HUES48 (cell line): Measurements from ENCODE around the gene SLITRK1.

Source experiments
- H3K27ac ChIP-seq: one replicate; pipeline ENCODE4 v1.7.0; 2013; ENCODE audit warnings: low read depth, low read length, inconsistent platforms
- H3K27me3 ChIP-seq: 2 replicates; pipeline ENCODE4 v1.6.1; 2013; ENCODE audit warnings: mild to moderate bottlenecking, low read length; ENCODE audit not compliant: control insufficient read depth, insufficient read depth
- H3K36me3 ChIP-seq: 2 replicates; pipeline ENCODE4 v1.6.1; 2013; ENCODE audit warnings: low read length; ENCODE audit not compliant: control insufficient read depth, insufficient read depth
- H3K4me1 ChIP-seq: 2 replicates; pipeline ENCODE4 v1.6.1; 2013; ENCODE audit warnings: mild to moderate bottlenecking, low read length; ENCODE audit not compliant: control insufficient read depth, insufficient read depth
- H3K4me3 ChIP-seq: 2 replicates; pipeline ENCODE4 v1.5.1; 2013; ENCODE audit warnings: mild to moderate bottlenecking, low read depth, low read length
- H3K9ac ChIP-seq: 2 replicates; pipeline ENCODE4 v1.6.1; 2013; ENCODE audit warnings: mild to moderate bottlenecking, low read depth, low read length, moderate library complexity
- H3K9me3 ChIP-seq: 2 replicates; pipeline ENCODE4 v1.6.1; 2013; ENCODE audit warnings: low read length; ENCODE audit not compliant: control insufficient read depth, insufficient read depth

SLITRK1 gene

GRCh38 chr13:83865161-83866137, 16.8 kb downstream of the SLITRK1 start:
- Histone ChIP-seq H3K27ac (no peak overlapping the region), H3K27me3 (no peaks in the 10 kb centered on the region), H3K9me3 (no peaks in the 10 kb centered on the region), H3K36me3 (no peaks in the 10 kb centered on the region), H3K4me1 (peaks cover 10% of the 10 kb centered on the region; the same call in 1 of the 2 replicates), H3K4me3 (no peak overlapping the region), H3K9ac (no peak overlapping the region)

DNA sequence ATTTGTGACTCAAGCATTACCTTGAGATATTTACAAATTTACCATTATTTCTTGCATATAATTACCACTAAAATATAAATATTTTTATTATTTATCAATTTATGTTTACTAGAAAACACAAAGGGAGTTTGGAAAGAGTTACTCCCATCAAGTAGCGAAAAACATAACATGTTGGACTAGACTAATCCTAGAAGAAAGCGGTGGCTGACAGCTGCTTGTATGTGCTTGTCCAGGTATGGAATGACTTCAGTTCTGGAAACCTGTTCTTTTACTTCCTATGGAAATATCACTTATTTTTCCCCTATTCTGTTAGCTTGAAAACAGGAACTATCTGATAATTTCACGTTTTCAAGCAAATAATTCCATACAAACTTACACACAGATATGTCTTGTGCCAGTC, 28.5 kb downstream of the SLITRK1 start:
- H3K27me3 ChIP-seq: no peaks in the 10 kb centered on the region
- H3K4me1 ChIP-seq: no peaks in the 10 kb centered on the region
- H3K4me3 ChIP-seq: no peak overlapping the region
- no peak overlapping the region for H3K27ac ChIP-seq
- H3K9me3 ChIP-seq: no peaks in the 10 kb centered on the region
- no peaks in the 10 kb centered on the region for H3K36me3 ChIP-seq
- H3K9ac ChIP-seq: no peak overlapping the region

DNA sequence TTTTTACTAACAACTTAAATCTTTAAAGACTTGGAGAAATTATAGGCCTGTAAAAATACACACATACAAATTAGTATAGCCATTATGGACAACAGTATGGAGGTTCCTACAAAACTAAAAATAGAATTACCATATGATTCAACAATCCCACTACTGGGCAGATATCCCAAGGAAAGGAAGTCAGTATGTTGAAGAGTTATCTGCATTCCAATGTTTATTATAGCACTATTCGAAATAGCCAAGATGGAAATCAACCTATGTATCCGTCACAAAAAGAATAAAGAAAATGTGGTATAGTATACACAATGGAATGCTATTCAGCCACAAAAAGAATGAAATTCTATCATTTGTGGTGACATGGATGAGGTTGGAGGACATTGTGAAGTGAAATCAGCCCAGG, 37.2 kb downstream of the SLITRK1 start:
- H3K9me3 ChIP-seq: no peaks in the 10 kb centered on the region
- no peak overlapping the region for H3K9ac ChIP-seq
- H3K27me3 ChIP-seq: no peaks in the 10 kb centered on the region
- H3K36me3 ChIP-seq: no peaks in the 10 kb centered on the region
- H3K4me1 ChIP-seq: no peaks in the 10 kb centered on the region
- H3K27ac ChIP-seq: no peak overlapping the region
- H3K4me3 ChIP-seq: no peak overlapping the region

GRCh38 chr13:83839146-83839545, 43.1 kb downstream of the SLITRK1 start:
- H3K4me1 ChIP-seq: peaks cover 14% of the 10 kb centered on the region
- H3K4me3 ChIP-seq: 0 out of 2 replicates have a peak overlapping the region, but pooled peaks have one; percentile 7
- no peak overlapping the region for H3K27ac ChIP-seq

DNA sequence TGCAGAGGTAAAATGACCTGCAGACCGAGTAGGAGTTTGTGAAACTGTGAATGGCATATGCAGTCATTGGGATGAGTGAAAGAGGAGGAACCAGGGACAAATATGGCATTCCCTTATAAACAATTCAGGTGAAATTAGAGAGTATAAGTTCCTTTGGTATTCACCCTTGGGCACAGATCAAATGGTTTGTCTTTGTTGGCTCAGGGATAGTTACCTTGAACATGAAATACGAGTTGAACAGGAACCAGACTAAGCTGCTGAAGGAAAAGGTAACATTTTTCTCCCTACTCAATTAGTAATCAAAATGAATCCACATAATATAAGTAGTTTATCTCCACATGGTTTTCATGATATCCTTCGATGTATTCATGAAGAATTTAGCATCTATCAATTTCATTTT, 50.5 kb downstream of the SLITRK1 start:
- H3K27ac ChIP-seq: no peak overlapping the region
- no peaks in the 10 kb centered on the region for H3K4me1 ChIP-seq
- H3K36me3 ChIP-seq: no peaks in the 10 kb centered on the region
- H3K4me3 ChIP-seq: no peak overlapping the region
- H3K9me3 ChIP-seq: no peaks in the 10 kb centered on the region
- H3K9ac ChIP-seq: no peak overlapping the region
- H3K27me3 ChIP-seq: no peaks in the 10 kb centered on the region

More at GRCh38 chr13:83839146-83839545, 43.1 kb downstream of the SLITRK1 start:
- Histone ChIP-seq H3K27me3 (no peaks in the 10 kb centered on the region), H3K36me3 (no peaks in the 10 kb centered on the region), H3K9me3 (no peaks in the 10 kb centered on the region), H3K9ac (no peak overlapping the region)

DNA sequence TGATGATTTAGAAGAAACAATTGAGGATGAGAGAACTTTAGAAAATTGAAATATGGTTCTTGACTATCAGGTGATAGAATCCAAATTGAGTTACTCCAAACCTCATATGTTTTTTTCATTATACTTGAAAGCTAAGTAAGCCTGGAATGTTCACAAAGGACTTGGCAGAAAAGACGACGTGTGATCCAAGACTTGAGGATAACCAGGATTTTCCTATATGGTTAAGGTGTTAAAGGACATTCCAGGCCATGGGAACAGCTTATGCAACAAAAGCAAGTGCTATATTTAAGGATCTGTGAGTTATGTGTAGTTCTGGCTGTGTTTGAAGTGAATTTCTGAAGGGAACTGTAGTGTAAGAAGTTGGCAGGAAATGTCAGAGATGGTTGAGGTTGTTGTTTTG, 52.5 kb downstream of the SLITRK1 start:
- Histone ChIP-seq H3K4me1 (peaks cover 7% of the 10 kb centered on the region; the same call in 1 of the 2 replicates), H3K27me3 (no peaks in the 10 kb centered on the region), H3K36me3 (no peaks in the 10 kb centered on the region)

GRCh38 chr13:83827338-83827737, 54.9 kb downstream of the SLITRK1 start:
- H3K4me3 ChIP-seq: no peak overlapping the region
- H3K27ac ChIP-seq: no peak overlapping the region
- peaks cover 10% of the 10 kb centered on the region for H3K9me3 ChIP-seq
- H3K4me1 ChIP-seq: peaks cover 7% of the 10 kb centered on the region; the same call in 1 of the 2 replicates
- no peaks in the 10 kb centered on the region for H3K36me3 ChIP-seq
- H3K27me3 ChIP-seq: no peaks in the 10 kb centered on the region
- no peak overlapping the region for H3K9ac ChIP-seq

More for the DNA sequence above, 52.5 kb downstream of the SLITRK1 start:
- Histone ChIP-seq H3K9ac (no peak overlapping the region), H3K9me3 (no peaks in the 10 kb centered on the region), H3K4me3 (no peak overlapping the region), H3K27ac (no peak overlapping the region)
